GM12801 (cell line): ENCODE data around the gene ANKRD10.

ENCODE experiments used
- CTCF ChIP-seq: IDR thresholded peaks from one replicate; pipeline ENCODE4 v1.5.1; 2011; ENCODE audit warnings: control low read depth; ENCODE audit not compliant: insufficient read length; ENCODE audit errors: extremely low read depth

ANKRD10 gene

GRCh38 chr13:110913322-110914080 lies 1.4 kb downstream of the ANKRD10 start:
- no peak for TF ChIP-seq CTCF

- TF ChIP-seq CTCF, result no peak
Measured at GRCh38 chr13:110912651-110913051, 2.2 kb downstream of the ANKRD10 start.

- TF ChIP-seq CTCF, result no peak
Measured at GRCh38 chr13:110911880-110912279, 3.0 kb downstream of the ANKRD10 start.

GRCh38 chr13:110910013-110910890 lies 4.6 kb downstream of the ANKRD10 start:
- no peak for TF ChIP-seq CTCF

GRCh38 chr13:110907951-110908898 lies 6.6 kb downstream of the ANKRD10 start:
- TF ChIP-seq CTCF, result no peak

- no peak for TF ChIP-seq CTCF
Measured at GRCh38 chr13:110907301-110907700, 7.6 kb downstream of the ANKRD10 start.
